ENCODE data around the gene TMEM184B. TPM values are rescaled to one million over a fixed set of nuclear protein-coding genes. Genes with fewer than 3 reads are reported as not detected.

TMEM184B gene
- total and polyA plus RNA-seq, 10 of the 15 experiments (the other 5 are each of a cell fraction or from before 2014, with no cell fraction given) = 0.56 to 22.4 (median 7.9) TPM

GRCh38 chr22:38296372-38296771 is 23.6 kb upstream of the TMEM184B start:
- ATAC-seq (no peak), DNase-seq (ENCODE audit: low read depth, low spot score) (no peak), FAIRE-seq (no peak)
- TF ChIP-seq NFXL1 (IDR thresholded peaks at IDR 0.05; ENCODE audit: borderline replicate concordance) = no peak
- no peak for TF ChIP-seq MTA2 (IDR thresholded peaks at IDR 0.05; ENCODE audit: low read depth)
- TF ChIP-seq, protein P1, sequence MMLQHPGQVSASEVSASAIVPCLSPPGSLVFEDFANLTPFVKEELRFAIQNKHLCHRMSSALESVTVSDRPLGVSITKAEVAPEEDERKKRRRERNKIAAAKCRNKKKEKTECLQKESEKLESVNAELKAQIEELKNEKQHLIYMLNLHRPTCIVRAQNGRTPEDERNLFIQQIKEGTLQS (IDR thresholded peaks at IDR 0.05; ENCODE audit: borderline replicate concordance, extremely low read depth, low read depth, low read length) = no peak
- TF ChIP-seq KAT2A (conservative IDR thresholded peaks at IDR 0.05; ENCODE audit: control insufficient read depth, low read depth, low read length) = no peak
- TF ChIP-seq, protein P2, sequence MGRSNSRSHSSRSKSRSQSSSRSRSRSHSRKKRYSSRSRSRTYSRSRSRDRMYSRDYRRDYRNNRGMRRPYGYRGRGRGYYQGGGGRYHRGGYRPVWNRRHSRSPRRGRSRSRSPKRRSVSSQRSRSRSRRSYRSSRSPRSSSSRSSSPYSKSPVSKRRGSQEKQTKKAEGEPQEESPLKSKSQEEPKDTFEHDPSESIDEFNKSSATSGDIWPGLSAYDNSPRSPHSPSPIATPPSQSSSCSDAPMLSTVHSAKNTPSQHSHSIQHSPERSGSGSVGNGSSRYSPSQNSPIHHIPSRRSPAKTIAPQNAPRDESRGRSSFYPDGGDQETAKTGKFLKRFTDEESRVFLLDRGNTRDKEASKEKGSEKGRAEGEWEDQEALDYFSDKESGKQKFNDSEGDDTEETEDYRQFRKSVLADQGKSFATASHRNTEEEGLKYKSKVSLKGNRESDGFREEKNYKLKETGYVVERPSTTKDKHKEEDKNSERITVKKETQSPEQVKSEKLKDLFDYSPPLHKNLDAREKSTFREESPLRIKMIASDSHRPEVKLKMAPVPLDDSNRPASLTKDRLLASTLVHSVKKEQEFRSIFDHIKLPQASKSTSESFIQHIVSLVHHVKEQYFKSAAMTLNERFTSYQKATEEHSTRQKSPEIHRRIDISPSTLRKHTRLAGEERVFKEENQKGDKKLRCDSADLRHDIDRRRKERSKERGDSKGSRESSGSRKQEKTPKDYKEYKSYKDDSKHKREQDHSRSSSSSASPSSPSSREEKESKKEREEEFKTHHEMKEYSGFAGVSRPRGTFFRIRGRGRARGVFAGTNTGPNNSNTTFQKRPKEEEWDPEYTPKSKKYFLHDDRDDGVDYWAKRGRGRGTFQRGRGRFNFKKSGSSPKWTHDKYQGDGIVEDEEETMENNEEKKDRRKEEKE (IDR thresholded peaks at IDR 0.05) = no peak
- no peak for TF ChIP-seq SREBF1 (IDR thresholded peaks at IDR 0.05; ENCODE audit: low read length)
- no peak for TF ChIP-seq POLR2A (IDR thresholded peaks at IDR 0.05; ENCODE audit: low read depth, low read length)
- CTCF ChIA-PET = interaction anchor here (1.4 kb wide), 1 partner anchor 9 kb away, joined by 4 read pairs; no protein-coding TSS in a partner anchor
- Histone ChIP-seq H3K4me2 (ENCODE audit: control insufficient read depth, insufficient read depth) (no peak overlapping the region), H3K4me3 (no peak overlapping the region), H4K20me1 (ENCODE audit: control insufficient read depth, insufficient read depth) (no peaks in the 10 kb centered on the region), H3K9me3 (replicated peaks; ENCODE audit: control insufficient read depth, insufficient read depth, low read length) (no peaks in the 10 kb centered on the region), H3K79me2 (ENCODE audit: control insufficient read depth, insufficient read depth, low read length) (no peaks in the 10 kb centered on the region), H3K27me3 (replicated peaks in 1 of 2; ENCODE audit: control insufficient read depth in 2 of 2, insufficient read depth in 2 of 2, low read length in 1 of 2) (no peaks in the 10 kb centered on the region), H2AFZ (ENCODE audit: control insufficient read depth, low read depth, low read length) (no peak overlapping the region), H3K9ac (ENCODE audit: control insufficient read depth, insufficient read depth, low read length) (no peak overlapping the region), H3K4me1 (ENCODE audit: control insufficient read depth, insufficient read depth, low read length) (no peaks in the 10 kb centered on the region), H3K36me3 (ENCODE audit: control insufficient read depth in 2 of 2, insufficient read depth in 2 of 2, low read length in 1 of 2) (peaks cover 29 to 58% of the 10 kb centered on the region in 2 experiments), H3K27ac (ENCODE audit: control insufficient read depth, insufficient read depth) (no peak overlapping the region)
- POLR2A ChIA-PET = no interaction called here
- no TSS peak for BruUV-seq (replicated peaks)
- SMC1A ChIA-PET (ENCODE audit: uncharacterized antibody, unreplicated experiment) = no interaction called here
- in situ Hi-C loops (cut with MboI) (no loop called here), intact Hi-C loops (cut with micrococcal nuclease; ENCODE audit: unreplicated experiment) (loop anchor here (10.0 kb wide), 1 partner anchor 278 kb away; the partner anchor contains the start of gene DMC1)
- RAD21 ChIA-PET (ENCODE audit: unreplicated experiment) = no interaction called here
- 98% methylated on average over 4 of the region's 4 CpGs for WGBS (ENCODE audit: insufficient coverage, insufficient replicate concordance, low lambda C conversion rate, missing lambda C conversion rate)

Measured in GM12878 (cell line).